Myocyte (in vitro differentiated cells): ENCODE data around the gene STN1. TPM values are rescaled to one million over a fixed set of nuclear protein-coding genes. Genes with fewer than 3 reads are reported as not detected.

Source experiments
- DNase-seq: peaks from one replicate; pipeline ENCODE4 v3.0.0-alpha.2; 2012; ENCODE audit warnings: low read depth
- total RNA-seq: library from RNA; depleted of rRNA; stranded (reverse); fragments of >200 nt; gene quantifications from 2 replicates; pipeline ENCODE4 v1.2.3, GENCODE V29; 2014

Gene STN1
- total RNA-seq, 1 donor from 2014 or later: 77.2 TPM

- no peak for DNase-seq
Observed at GRCh38 chr10:103930449-103930848, 12.5 kb upstream of the STN1 start.

GRCh38 chr10:103929381-103929921 lies 11.5 kb upstream of the STN1 start:
- peak; percentile 10 for DNase-seq

- DNase-seq: no peak
Observed at GRCh38 chr10:103928784-103929183, 10.8 kb upstream of the STN1 start.

GRCh38 chr10:103926722-103927319 lies 8.8 kb upstream of the STN1 start:
- peak; percentile 41 for DNase-seq

GRCh38 chr10:103925591-103925990 lies 7.6 kb upstream of the STN1 start:
- DNase-seq: no peak

DNA sequence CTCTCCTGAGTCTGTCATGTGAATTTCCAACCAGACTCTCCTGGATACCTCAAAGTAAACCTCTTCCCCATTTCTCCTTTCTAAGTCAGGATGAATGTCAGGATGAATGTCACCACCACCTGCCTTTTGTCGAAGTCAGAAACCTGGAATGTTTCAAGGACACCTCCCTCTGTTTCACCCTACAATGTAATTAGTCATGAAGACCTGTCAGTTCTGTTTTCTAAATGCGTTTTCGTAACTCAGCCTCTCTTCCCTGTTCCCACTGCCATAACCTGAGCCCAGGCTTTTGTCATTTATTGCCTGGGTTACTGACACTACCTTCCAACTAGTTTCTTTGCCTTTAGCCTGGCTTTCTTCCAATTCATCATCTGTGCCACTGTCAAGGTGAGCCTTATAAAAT lies 5.5 kb upstream of the STN1 start:
- no peak for DNase-seq

DNA sequence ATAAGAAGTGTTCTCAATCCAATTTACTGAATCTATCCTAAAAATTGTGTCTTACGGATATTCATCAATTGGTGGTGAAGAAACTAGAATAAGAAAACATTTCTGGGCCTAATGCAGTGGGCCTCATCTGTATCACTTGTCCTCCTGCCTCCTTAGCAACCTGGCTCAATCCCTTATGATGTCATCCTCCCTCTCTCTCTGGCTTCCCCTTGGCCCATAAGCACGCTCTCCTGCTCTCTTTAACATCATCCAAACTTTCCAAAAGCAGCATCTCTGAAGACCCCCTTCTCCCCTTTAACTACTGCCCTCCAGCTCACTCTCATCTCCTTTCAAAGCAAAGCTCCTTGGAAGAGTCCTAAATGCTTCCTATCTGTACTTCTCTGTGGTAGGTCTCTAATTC lies 4.7 kb upstream of the STN1 start:
- DNase-seq: no peak

GRCh38 chr10:103921750-103922195 lies 3.8 kb upstream of the STN1 start:
- no peak for DNase-seq

- no peak for DNase-seq
Observed at GRCh38 chr10:103921248-103921647, 3.3 kb upstream of the STN1 start.

- no peak for DNase-seq
Observed at GRCh38 chr10:103919648-103920025, 1.7 kb upstream of the STN1 start.

DNA sequence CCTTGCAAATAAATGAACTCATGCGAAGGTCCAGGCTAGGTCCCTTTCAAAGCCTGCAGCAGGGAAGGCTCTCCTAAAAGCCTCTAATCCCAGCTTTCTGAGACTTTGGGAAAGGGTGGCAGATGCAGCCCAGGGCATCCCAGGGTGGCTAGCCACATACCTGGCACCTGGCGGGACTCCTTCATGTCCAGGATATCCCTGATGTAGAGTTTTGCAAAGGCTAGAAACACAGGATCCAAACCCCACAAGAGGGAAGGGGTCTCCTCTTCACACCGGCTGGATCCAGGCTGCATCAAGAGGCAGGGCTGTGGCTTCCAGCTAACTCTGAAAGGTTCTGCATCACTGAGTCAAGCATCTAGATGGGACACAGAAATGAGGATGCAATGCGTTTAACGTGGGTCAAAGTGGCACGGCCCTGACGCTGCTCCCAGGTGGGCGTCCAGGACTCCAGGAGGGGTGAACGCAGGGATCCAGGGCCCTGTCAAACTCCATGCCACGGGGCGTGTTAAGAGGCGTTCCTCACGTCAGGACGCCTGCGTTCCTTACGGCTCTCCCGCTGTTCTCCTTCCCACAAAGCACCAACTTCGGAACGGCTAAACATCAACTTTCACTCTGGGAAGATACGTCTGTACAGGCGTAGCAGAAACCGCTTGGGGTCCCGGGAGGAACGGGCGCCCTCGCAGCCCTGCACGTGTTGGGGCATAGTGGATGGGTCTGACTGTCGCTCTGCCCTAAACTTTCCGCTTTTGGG lies 507 bp downstream of the STN1 start:
- no peak for DNase-seq

- DNase-seq: no peak
Observed at GRCh38 chr10:103916876-103917275, 1.1 kb downstream of the STN1 start.

GRCh38 chr10:103916254-103916653 lies 1.7 kb downstream of the STN1 start:
- no peak for DNase-seq

DNA sequence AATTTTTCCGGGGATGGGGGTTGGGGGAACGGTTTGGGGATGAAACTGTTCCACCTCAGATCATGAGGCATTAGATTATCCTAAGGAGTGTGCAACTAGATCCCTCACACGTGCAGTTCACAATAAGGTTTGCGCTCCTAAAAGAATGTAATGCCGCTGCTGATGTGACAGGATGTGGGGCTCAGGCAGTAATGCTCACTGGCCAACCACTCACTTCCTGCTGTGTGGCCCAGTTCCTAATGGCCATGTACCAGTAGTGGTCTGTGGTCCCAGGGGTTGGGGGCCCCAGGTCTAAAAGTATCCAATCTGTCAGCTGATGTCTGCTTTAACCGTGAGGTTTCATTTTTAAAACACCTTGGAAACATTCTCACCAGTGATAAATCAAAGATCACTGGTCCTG lies 2.2 kb downstream of the STN1 start:
- DNase-seq: no peak

GRCh38 chr10:103912759-103913158 lies 5.2 kb downstream of the STN1 start:
- DNase-seq: no peak

- no peak for DNase-seq
Observed at GRCh38 chr10:103911021-103911459, 6.9 kb downstream of the STN1 start.

DNA sequence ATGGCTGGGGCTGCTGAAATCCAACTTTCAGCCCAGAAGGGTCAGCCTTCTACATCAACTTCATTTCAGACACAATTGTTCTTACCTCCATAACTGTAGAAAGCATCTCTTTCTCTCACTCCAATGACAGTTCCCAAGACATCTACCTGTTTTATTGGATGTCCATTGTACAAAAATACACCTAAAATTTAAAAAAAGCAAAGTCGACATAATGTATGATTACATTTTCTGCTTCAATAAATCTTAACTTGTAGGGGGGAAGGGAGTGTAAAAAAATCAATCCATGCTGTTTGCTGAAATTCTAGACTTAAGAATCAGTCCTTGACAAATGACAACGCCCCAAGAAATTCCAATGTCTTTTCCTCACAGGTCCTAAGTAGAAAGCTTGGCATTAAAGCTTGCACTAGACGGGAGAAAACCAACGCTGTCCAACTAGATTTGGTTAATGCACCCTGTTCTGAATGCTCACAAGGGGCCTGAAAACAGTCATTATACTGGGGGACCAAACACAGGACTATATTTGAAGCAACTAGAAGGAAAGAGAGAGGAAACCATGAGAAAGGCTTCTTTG lies 7.5 kb downstream of the STN1 start:
- peak; percentile 28 for DNase-seq

DNA sequence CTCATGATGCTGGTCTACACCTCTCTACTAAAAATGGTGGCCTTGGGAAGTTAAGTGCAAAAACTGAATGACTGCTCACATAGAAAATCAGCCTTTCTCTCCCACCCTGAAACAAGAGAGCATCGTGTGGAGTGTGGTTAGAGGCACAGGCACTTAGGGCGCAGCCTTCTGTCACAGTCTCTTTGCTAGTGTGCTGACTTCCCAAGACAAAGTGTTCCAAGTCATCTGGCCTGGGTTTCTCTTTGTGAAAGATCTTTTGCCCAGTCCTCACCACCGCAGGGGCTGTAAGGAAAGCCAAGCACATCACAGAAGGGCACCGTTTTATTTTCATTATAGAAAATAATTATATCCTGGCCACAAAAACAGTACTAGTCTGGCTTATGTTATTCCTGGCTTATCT lies 12.5 kb downstream of the STN1 start:
- peak; percentile 20 for DNase-seq

DNA sequence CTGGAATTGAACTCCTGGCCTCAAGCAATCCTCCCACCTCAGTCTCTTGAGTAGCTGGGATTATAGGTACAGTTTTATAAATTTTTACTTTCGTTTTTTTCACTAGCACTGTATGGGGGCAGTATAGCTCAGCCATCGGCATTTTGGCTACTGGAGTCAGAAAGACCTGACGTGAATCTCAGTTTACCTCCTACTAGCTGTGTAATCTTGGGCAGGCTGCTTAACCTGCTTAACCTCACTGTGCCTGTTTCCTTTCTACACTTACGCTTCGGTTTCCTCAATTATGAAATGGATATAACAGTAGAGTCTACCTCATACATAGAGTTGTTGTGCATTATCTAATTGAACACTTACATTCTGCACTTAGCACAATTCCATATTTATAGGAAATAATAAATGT lies 16.7 kb downstream of the STN1 start:
- DNase-seq: no peak

DNA sequence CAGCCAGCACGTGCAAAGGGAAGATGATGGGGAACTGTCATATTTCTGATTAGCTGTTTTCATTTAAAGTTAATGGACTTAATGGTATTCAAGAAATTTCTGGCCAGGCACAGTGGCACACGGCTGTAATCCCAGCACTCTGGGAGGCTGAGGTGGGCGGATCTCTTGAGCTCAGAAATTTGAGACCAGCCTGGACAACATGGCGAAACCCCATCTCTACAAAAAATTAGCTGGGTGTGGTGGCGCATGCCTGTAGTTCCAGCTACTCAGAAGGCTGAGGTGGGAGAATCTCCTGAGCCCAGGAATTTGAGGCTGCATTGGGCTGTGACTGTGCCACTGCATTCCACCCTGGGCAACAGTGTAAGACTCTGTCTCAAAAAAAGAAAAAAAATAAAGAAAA lies 18.7 kb downstream of the STN1 start:
- DNase-seq: no peak

DNA sequence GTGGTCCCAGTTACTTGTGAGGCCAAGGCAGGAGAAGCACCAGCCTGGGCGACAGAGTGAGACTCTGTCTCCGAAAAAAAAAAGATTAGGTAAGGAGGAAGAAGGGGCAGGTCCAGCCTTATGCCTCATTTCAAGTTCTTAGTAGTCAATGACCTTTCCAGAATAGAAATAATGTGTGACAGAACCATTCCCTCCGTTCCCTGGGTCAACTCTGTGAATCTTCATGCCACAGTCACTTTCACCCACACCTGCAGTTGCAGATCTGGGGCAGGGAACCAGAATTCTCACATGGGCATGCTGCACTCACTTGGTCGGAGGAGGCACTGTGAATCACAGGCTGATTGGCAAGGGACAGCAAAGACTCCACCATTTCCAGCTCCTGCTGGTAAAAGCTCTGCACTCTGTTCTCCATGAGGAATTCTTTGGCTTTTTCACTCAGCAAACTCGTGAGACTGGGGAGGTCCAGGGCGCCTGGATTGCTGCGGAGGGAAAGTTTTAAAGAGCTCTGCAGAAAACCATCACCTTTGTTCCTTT lies 20.7 kb downstream of the STN1 start:
- no peak for DNase-seq

- no peak for DNase-seq
Observed at GRCh38 chr10:103896225-103896624, 21.8 kb downstream of the STN1 start.
